ENCODE measurements around the gene ZFAND3. TPM values are rescaled to one million over a fixed set of nuclear protein-coding genes. Genes with fewer than 3 reads are reported as not detected.

The ZFAND3 gene
- total RNA-seq, 4 donors from 2014 or later, result 30.5 to 57.4 (median 53.3) TPM

GRCh38 chr6:37830225-37830624 is 10.7 kb downstream of the ZFAND3 start:
- no peak for TF ChIP-seq CTCF (IDR thresholded peaks at IDR 0.05)
- no peak for TF ChIP-seq POLR2A (IDR thresholded peaks at IDR 0.05)
- peaks cover 0 to 35% (median 4%) of the 10 kb centered on the region in 4 donors for H3K4me1 ChIP-seq
- no peak overlapping the region for H3K27ac ChIP-seq
- H3K9me3 ChIP-seq, result no peaks in the 10 kb centered on the region
- H3K27me3 ChIP-seq, result no peaks in the 10 kb centered on the region
- H3K4me3 ChIP-seq, result no peak overlapping the region
- DNase-seq, result no peak
- peaks cover 0 to 9% (median 0%) of the 10 kb centered on the region in 3 donors for H3K36me3 ChIP-seq

- Histone ChIP-seq H3K9me3 (no peaks in the 10 kb centered on the region), H3K27ac (no peak overlapping the region), H3K4me3 (no peak overlapping the region), H3K4me1 (peaks cover 0 to 23% (median 4%) of the 10 kb centered on the region in 4 donors), H3K27me3 (no peaks in the 10 kb centered on the region), H3K36me3 (peaks cover 0 to 9% (median 0%) of the 10 kb centered on the region in 3 donors)
- TF ChIP-seq POLR2A (IDR thresholded peaks at IDR 0.05) (no peak), CTCF (IDR thresholded peaks at IDR 0.05) (no peak)
- DNase-seq, result no peak
Observed at GRCh38 chr6:37831457-37831856, 11.9 kb downstream of the ZFAND3 start.

GRCh38 chr6:37835923-37836322 is 16.4 kb downstream of the ZFAND3 start:
- H3K9me3 ChIP-seq, result no peaks in the 10 kb centered on the region
- TF ChIP-seq CTCF (IDR thresholded peaks at IDR 0.05) (no peak), POLR2A (IDR thresholded peaks at IDR 0.05) (no peak)
- H3K4me3 ChIP-seq, result no peak overlapping the region
- H3K27ac ChIP-seq, result no peak overlapping the region
- H3K27me3 ChIP-seq, result no peaks in the 10 kb centered on the region
- H3K4me1 ChIP-seq, result no peaks in the 10 kb centered on the region
- no peak for DNase-seq
- peaks cover 0 to 9% (median 0%) of the 10 kb centered on the region in 3 donors for H3K36me3 ChIP-seq

- Histone ChIP-seq H3K9me3 (no peaks in the 10 kb centered on the region), H3K27me3 (no peaks in the 10 kb centered on the region), H3K27ac (no peak overlapping the region), H3K4me3 (no peak overlapping the region), H3K36me3 (peaks cover 0 to 9% (median 0%) of the 10 kb centered on the region in 3 donors), H3K4me1 (no peaks in the 10 kb centered on the region)
- DNase-seq, result no peak
- no peak for TF ChIP-seq CTCF (IDR thresholded peaks at IDR 0.05)
- TF ChIP-seq POLR2A (IDR thresholded peaks at IDR 0.05), result no peak
Observed at GRCh38 chr6:37838219-37838921, 18.8 kb downstream of the ZFAND3 start.

- H3K27me3 ChIP-seq, result no peaks in the 10 kb centered on the region
- H3K4me1 ChIP-seq, result no peaks in the 10 kb centered on the region
- no peak overlapping the region for H3K4me3 ChIP-seq
- no peaks in the 10 kb centered on the region for H3K36me3 ChIP-seq
- TF ChIP-seq POLR2A (IDR thresholded peaks at IDR 0.05), result no peak
- TF ChIP-seq CTCF (IDR thresholded peaks at IDR 0.05), result no peak
- no peak for DNase-seq
- no peaks in the 10 kb centered on the region for H3K9me3 ChIP-seq
- H3K27ac ChIP-seq, result no peak overlapping the region
Observed at GRCh38 chr6:37840143-37840939, 20.8 kb downstream of the ZFAND3 start.

All from Peyer's patch (tissue), 4 donors.